GM18499 (cell line): ENCODE data around the gene MSH2.
"Not testable (repeated sequence)": the region's sequence is repeated elsewhere in the genome, so short reads cannot be mapped to it uniquely, and the experiment has no call there.

Experiments used
- ATAC-seq: cut with Tn5 transposase; IDR thresholded peaks from one replicate; pipeline ENCODE4 v1.9.1; 2021; ENCODE audit warnings: moderate number of reproducible peaks; ENCODE audit not compliant: insufficient read depth, unreplicated experiment

Gene MSH2

DNA sequence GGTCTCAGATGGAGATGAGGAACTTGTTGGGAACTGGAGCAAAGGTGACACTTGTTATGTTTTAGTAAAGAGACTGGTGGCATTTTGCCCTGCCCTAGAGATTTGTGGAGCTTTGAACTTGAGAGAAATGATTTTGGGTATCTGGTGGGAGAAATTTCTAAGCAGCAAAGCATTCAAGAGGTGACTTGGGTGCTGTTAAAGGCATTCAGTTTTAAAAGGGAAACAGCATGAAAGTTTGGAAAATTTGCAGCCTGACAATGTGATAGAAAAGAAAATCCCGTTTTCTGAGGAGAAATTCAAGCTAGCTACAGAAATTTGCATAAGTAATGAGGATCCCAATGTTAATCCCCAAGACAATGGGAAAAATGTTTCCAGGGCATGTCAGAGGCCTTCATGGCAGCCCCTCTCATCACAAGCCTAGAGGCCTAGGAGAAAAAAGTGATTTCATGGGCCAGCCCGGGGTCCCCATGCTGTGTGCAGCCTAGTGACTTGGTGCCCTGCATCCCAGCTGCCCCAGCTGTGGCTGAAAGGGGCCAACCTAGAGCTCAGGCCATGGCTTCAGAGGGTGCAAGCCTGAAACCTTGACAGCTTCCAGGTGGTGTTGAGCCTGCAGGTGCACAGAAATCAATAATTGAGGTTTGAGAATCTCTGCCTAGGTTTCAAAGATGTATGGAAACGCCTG lies 3.8 kb downstream of the MSH2 start:
- not testable (repeated sequence) for ATAC-seq

DNA sequence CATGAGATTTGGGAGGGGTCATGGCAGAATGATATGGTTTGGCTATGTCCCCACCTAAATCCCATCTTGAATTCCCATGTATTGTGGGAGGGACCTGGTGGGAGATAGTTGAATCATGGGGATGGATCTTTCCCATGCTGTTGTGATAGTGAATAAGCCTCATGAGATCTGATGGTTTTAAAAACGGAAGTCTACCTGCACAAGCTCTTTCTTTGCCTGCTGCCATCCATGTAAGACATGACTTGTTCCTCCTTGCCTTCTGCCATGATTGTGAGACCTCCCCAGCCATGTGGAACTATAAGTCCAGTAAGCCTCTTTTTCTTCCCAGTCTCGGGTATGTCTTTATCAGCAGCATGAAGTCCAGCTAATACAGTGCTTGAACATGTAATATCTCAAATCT lies 5.0 kb downstream of the MSH2 start:
- ATAC-seq, result not testable (repeated sequence)

DNA sequence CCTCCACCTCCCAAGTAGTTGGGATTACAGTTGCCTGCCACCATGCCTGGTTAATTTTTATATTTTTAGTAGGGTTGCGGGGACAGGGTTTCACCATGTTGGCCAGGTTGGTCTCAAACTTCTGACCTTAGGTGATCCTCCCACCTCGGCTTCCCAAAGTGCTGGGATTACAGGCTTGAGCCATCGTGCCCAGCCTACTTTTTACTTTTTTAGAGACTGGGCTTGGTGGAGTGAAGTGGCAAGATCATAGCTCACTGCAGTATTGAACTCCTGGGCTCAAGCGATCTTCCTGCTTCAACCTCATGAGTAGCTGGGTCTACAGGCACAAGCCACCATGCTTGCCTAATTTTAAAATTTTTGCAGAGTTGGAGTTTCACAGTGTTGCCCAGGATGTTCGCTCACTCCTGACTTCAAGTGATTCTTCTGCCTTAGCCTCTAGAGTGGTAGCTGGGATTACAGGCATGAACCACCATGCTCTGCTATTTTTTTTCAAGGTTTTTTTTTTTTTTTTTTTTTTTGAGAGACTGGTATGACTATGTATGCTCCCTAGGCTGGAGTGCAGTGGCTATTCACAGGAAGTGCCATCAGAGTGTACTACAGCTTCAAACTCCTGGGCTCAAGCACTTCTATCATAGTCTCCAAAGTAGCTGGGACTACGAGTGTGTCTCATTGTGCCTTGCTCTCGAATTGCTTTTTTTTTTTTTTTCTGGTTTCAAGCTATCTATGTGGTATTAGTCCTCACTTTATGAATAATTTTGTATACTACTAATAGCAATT lies 11.9 kb downstream of the MSH2 start:
- no peak for ATAC-seq

DNA sequence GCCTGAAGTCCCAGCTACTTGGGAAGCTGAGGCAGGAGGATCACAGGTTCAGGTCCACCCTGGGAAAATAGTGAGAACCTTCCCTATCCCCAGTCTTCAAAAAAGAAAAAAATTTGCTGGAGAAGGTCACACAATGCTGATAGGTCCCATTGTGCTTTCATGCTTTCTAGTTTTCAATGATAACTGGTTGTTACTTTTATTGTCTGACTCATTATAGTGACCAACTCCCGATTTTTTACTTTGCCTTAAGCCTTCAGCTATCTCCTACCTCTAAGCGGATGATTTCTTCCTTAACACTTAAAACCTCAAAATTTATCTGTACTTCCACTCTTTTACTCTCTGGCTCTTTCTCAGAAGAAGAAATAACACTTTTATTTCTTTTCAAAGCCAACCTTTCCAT lies 17.3 kb downstream of the MSH2 start:
- ATAC-seq, result no peak

DNA sequence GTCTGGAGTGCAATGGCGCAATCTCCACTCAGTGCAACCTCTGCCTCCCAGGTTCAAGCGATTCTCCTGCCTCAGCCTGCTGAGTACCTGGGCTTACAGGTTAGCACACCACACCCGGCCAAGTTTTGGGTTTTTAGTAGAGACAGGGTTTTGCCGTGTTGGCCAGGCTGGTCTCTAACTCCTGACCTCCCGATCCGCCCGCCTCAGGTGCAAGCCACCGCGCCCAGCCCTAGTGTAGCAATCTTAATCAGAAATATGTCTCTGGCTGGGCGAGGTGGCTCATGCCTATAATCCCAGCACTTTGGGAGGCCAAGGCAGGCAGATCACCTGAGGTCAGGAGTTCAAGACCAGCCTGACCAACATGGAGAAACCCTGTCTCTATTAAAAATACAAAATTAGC lies 17.7 kb downstream of the MSH2 start:
- not testable (repeated sequence) for ATAC-seq

DNA sequence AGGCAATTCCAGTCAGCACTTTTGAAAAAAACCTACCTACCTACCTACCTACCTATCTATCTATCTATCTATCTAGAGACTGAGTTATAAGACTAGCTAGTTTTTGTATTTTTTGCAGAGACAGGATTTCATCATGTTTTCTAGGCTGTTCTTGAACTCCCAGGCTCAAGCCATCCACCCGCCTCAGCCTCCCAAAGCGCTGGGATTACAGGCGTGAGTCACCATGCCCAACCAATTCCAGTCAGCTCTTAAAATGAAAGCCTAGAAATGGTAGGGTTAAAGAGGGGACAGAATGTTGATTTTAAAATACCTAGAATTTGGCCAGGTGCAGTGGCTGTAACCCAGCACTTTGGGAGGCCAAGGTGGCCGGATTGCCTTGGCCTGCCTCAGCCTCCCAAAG lies 19.1 kb downstream of the MSH2 start:
- no peak for ATAC-seq

DNA sequence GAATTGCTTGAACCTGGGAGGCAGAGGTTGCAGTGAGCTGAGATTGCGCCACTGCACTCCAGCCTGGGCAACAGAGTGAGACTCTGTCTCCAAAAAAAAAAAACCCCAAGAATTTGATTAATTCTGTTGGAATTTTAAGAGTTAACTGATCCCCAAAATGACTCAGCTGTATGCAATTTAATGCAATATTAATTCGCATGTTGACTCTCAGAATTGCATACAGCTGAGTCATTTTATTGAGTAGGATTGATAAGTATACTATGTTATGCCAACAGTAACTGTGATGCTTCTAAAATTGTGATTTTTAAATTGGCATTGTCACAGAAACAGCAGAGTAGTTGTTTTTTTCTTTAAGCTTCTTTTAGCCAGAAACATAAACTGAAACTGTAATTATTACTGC lies 19.6 kb downstream of the MSH2 start:
- no peak for ATAC-seq

DNA sequence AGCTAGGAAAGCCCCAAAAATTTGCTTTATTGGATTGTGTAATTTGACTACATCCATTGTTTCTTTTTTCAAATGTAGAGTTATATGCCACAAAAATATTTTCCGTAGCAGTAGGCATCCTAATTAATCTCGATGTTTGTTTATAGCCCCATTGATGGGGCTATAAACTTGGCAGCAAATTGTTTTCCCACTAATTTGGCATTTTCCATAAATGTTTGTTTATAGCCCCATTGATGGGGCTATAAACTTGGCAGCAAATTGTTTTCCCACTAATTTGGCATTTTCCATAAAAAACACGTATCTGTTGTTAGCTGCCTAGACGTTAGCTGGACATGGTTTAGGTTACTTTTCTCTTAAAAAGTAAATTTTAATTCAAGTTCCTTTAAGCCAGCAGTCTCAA lies 23.8 kb downstream of the MSH2 start:
- ATAC-seq, result no peak

DNA sequence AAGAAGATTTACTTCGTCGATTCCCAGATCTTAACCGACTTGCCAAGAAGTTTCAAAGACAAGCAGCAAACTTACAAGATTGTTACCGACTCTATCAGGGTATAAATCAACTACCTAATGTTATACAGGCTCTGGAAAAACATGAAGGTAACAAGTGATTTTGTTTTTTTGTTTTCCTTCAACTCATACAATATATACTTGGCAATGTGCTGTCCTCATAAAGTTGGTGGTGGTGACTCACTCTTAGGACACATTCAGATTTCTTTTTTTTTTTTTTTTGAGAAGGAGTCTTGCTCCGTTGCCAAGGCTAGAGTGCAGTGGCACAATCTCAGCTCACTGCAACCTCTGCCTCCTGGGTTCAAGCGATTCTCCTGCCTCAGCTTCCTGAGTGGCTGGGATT lies 26.8 kb downstream of the MSH2 start:
- ATAC-seq, result no peak

DNA sequence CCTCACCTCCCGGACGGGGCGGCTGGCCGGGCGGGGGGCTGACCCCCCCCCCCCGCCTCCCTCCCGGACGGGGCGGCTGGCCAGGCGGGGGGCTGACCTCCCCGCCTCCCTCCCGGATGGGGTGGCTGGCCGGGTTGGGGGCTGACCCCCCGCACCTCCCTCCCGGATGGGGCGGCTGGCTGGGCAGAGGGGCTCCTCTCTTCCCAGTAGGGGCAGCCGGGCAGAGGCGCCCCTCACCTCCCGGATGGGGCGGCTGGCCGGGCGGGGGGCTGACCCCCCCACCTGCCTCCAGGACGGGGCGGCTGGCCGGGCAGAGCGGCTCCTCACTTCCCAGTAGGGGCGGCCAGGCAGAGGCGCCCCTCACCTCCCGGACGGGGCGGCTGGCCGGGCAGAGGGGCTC lies 30.1 kb downstream of the MSH2 start:
- ATAC-seq, result not testable (repeated sequence)

DNA sequence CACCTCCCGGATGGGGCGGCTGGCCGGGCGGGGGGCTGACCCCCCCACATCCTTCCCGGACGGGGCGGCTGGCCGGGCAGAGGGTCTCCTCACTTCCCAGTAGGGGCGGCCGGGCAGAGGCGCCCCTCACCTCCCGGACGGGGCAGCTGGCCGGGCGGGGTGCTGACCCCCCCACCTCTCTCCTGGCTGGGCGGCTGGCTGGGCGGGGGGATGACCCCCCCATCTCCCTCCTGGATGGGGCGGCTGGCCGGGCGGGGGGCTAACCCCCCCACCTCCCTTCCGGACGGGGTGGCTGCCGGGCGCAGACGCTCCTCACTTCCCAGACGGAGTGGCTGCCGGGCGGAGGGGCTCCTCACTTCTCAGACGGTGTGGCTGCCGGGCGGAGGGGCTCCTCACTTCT lies 30.5 kb downstream of the MSH2 start:
- ATAC-seq, result not testable (repeated sequence)

DNA sequence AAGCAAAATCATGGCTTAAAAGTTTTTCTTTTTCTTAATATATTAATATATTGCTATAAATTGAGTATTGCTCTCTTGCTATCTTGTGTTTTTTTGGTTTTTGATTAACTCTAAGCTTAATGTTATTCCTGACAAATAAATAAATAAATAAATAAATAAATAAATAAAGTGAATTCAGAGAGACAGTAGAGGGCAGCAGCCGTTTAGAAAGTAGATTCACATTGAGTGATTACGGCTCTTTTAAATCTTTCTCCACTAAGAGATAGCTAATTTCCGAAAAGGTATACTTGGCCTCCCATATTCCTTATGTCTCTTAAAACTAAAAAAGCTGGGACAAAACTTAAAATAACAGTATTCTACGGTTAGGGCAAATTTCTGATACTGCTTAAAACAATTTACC lies 34.3 kb downstream of the MSH2 start:
- no peak for ATAC-seq

DNA sequence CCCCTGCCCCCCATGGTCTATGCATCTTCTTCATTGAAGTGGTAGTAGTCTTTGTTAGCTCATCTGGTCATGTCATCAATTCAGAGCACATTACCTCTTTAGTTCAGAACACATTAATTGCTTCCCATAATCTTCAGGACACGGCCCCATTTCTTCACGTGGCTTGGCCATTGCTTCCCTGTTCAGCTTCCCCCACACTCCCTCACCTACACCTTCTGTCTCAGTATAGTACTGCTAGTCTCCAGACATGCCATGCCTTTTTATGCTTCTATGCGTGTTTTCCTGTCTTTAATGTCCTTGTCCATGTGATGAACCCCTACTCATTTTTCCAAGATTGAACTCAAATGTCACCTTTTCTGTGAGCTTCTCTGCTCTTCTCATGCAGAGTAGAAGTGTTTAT lies 35.1 kb downstream of the MSH2 start:
- ATAC-seq, result no peak

DNA sequence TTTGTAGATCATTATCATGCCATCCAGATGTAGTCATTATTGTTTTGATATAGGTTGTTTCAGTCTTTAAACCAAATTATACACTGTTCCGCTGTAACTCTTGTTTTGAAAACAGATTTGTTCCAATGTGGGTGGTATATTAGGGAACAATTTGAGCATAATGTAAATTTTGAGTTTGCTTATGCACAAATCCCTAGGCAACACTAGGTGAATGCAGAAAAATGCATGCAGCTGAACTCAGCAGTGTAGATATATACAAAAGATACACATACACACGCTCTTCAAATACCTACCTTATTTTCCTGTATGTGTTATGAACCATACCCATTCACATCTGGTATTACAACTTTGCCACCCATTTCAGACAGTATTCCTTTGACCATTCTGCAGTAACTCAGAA lies 35.8 kb downstream of the MSH2 start:
- no peak for ATAC-seq

DNA sequence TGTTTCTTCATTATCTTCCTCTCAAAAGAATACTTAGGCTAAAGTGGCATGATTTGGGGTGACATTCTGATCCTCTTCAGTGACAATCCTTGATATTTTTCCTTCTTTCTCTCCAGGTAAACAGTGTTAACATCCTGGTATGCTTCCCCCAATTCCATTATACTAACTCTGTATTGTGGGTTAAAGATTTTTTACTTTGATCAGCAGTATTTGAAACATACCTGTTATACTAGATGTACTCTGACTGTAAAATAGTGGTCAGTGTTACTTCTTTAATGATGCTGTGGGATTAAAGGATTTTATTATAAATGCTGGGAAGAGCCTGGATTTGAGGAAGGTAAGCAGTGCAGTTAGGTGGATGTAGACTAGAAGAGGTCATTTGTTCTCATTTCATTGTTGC lies 48.8 kb downstream of the MSH2 start:
- no peak for ATAC-seq

DNA sequence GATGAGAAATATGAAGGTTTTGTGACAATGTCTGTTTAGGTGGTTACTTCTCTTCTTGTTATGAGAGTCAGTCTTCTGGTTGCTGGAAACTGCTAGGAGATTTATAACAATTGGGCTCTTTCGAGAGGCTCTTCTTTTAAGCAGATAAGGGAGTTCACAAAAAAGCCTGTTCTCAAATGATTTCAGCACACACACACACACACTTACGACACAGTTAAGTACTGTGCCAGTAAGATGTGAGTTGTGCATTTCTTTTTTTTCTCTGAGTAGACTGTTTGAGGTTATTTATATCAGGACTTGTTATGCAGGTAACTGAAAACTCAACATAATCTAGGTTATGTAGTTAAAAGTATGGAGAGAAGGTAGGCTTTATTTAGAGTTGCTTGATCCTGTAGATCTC lies 49.8 kb downstream of the MSH2 start:
- no peak for ATAC-seq

DNA sequence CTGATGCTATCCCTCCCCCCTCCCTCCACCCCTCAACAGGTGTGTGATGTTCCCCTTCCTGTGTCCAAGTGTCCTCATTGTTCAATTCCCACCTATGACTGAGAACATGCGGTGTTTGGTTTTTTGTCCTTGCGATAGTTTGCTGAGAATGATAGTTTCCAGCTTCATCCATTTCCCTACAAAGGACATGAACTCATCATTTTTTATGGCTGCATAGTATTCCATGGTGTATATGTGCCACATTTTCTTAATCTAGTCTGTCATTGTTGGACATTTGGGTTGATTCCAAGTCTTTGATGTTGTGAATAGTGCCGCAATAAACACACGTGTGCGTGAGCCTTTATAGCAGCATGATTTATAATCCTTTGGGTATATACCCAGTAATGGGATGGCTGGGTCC lies 51.9 kb downstream of the MSH2 start:
- ATAC-seq, result not testable (repeated sequence)

DNA sequence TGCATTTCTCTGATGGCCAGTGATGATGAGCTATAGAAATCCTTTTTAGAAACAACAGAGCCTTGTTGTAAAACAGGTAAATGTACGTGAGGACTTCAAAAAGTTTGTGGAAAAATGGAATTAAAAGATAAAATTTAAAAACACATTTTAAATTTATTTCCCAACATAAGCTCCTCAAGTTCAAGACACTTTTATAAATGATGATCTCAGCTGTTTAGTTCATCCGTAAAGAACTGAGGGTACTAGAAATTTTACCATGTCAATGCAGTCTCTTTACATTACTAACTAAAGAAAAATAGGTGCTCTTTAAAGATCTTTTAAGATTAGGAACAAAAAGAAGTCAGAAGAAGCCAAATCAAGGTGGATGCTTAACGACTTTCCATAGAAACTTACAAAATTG lies 52.5 kb downstream of the MSH2 start:
- no peak for ATAC-seq

DNA sequence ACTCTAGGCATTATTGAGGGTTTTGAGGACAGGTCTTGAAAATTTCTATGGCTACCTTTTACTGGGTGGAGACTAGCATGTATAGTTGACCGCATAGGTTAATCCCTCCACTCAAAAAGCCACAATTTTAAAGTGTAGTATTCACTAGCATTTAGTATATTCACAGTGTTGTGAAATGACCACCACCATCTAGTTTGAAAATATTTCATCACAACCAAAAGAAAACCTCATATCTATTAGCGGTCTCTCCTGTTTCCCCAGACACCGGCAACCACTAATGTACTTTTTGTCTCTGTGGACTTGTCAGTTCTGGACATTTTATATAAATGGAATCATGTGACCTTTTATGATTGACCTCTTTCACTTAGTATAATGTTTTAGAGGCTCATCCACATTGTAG lies 53.9 kb downstream of the MSH2 start:
- ATAC-seq, result no peak

DNA sequence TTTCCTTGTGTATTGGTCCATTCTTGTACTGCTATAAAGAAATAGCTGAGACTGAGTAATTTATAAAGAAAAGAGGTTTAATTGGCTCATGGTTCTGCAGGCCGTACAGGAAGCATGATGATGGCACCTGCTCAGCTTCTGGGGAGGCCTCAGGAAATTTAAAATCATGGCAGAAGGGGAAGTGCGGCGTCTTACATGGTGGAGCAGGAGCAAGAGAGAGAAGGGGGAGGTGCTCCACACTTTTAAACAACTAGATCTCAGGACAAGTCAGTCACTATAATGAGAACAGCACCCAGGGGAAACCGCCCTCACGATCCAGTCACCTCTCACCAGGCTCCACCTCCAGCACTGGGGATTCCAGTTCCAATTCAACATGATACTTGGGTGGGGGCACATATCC lies 54.3 kb downstream of the MSH2 start:
- no peak for ATAC-seq

DNA sequence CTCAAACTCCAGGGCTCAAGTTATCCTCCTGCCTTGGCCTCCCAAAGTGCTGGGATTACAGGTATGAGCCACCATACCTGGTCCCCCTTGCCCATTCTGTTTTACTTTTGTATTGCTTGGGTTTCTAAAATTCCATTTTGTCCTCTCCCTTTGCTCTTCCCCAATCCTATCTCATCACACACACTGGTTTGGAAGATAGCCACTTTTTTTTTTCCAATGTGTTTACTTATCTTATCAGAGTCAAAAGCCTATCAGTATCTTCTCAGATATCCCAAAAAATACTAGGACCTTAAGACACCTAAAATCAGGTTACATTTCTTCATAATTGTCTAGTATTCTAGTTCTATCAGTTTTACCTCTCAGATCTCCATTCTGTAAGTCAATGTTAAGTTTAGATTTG lies 56.1 kb downstream of the MSH2 start:
- no peak for ATAC-seq

DNA sequence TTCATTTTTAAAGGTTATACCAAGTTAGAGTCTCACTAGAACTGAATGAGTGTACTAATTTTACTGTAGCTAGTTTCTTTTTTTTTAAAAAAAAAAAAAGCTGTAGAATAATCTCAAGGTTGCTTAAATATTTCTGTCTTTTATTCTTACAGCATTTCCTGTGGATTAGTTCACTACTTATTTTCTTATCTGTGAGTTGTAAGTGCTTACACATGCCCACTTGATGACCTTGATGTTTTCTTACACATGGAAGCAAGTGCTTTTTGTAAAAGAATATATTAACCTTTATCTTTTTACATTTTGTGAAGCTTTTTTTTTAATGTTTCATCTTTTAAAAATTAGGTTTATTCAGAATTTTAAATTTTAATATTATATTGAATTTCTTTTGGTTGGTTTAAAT lies 57.8 kb downstream of the MSH2 start:
- ATAC-seq, result no peak
